Cardiac muscle cell (in vitro differentiated cells and primary cell): ENCODE data around the gene ARMC3. TPM values are rescaled to one million over a fixed set of nuclear protein-coding genes. Genes with fewer than 3 reads are reported as not detected.
"Not testable (repeated sequence)": the region's sequence is repeated elsewhere in the genome, so short reads cannot be mapped to it uniquely, and the experiment has no call there.

Experiments used
- DNase-seq, 2 donors: peaks; one replicate each; pipeline versions ENCODE4 v3.0.0 to v3.0.0-alpha.2; 2010 to 2017; ENCODE audit warnings: low read depth in 1 of 2, low spot score in 1 of 2
- H3K27ac ChIP-seq: fragments of 200-600 bp; sonication (generic); 2 replicates; pipeline ENCODE4 v1.5.1; 2016
- H3K27me3 ChIP-seq: fragments of 200-600 bp; sonication (generic); 2 replicates; pipeline ENCODE4 v1.6.0; 2016; ENCODE audit warnings: control low read depth
- H3K36me3 ChIP-seq: fragments of 200-600 bp; sonication (generic); 2 replicates; pipeline ENCODE4 v1.5.1; 2016; ENCODE audit warnings: control low read depth
- H3K4me1 ChIP-seq: fragments of 200-600 bp; sonication (generic); 2 replicates; pipeline ENCODE4 v1.8.1; 2017; ENCODE audit warnings: low read depth, mild to moderate bottlenecking, mixed run types
- H3K4me3 ChIP-seq: fragments of 200-600 bp; sonication (generic); 2 replicates; pipeline ENCODE4 v1.5.1; 2016; ENCODE audit warnings: mild to moderate bottlenecking
- H3K9me3 ChIP-seq: fragments of 200-600 bp; sonication (generic); 2 replicates; pipeline ENCODE4 v1.5.1; 2017; ENCODE audit warnings: low read depth, mild to moderate bottlenecking, control low read depth
- CTCF ChIP-seq: IDR thresholded peaks from 2 replicates; pipeline ENCODE4 v1.5.1; 2012; ENCODE audit warnings: low read depth, mild to moderate bottlenecking, low read length
- polyA plus RNA-seq: library from polyadenylated mRNA; unstranded; fragments of >200 nt; fragmentation: Nextera tagmentation; extraction: Ambion mirVana; gene quantifications from 2 replicates; pipeline ENCODE4 v1.2.1, GENCODE V29; 2016
- total RNA-seq: library from RNA; depleted of rRNA; stranded (reverse); fragments of >200 nt; gene quantifications from 2 replicates; pipeline ENCODE4 v1.2.3, GENCODE V29; 2016

The ARMC3 gene
- total and polyA plus RNA-seq, 2 experiments from 2014 or later = not detected

- no peak for TF ChIP-seq CTCF
- DNase-seq = no peak
- H3K9me3 ChIP-seq = no peaks in the 10 kb centered on the region
- H3K27me3 ChIP-seq = no peaks in the 10 kb centered on the region
- H3K4me3 ChIP-seq = no peak overlapping the region
- H3K27ac ChIP-seq = no peak overlapping the region
- no peaks in the 10 kb centered on the region for H3K36me3 ChIP-seq
- no peaks in the 10 kb centered on the region for H3K4me1 ChIP-seq
Observed at GRCh38 chr10:23070913-23071218, 143.0 kb downstream of the ARMC3 start.

GRCh38 chr10:23072593-23072992, 144.7 kb downstream of the ARMC3 start:
- not testable (repeated sequence) for H3K4me1 ChIP-seq, H3K27me3 ChIP-seq, DNase-seq, H3K27ac ChIP-seq, H3K4me3 ChIP-seq, H3K36me3 ChIP-seq, H3K9me3 ChIP-seq

- no peaks in the 10 kb centered on the region for H3K4me1 ChIP-seq
- no peaks in the 10 kb centered on the region for H3K9me3 ChIP-seq
- no peaks in the 10 kb centered on the region for H3K36me3 ChIP-seq
- no peak overlapping the region for H3K27ac ChIP-seq
- no peak for DNase-seq
- no peak for TF ChIP-seq CTCF
- H3K27me3 ChIP-seq = no peaks in the 10 kb centered on the region
- H3K4me3 ChIP-seq = no peak overlapping the region
Observed at GRCh38 chr10:23073527-23073926, 145.7 kb downstream of the ARMC3 start.

GRCh38 chr10:23075672-23076071, 147.8 kb downstream of the ARMC3 start:
- Histone ChIP-seq H3K36me3 (no peaks in the 10 kb centered on the region), H3K27me3 (no peaks in the 10 kb centered on the region), H3K4me3 (no peak overlapping the region), H3K9me3 (no peaks in the 10 kb centered on the region), H3K4me1 (no peaks in the 10 kb centered on the region), H3K27ac (no peak overlapping the region)
- no peak for TF ChIP-seq CTCF
- no peak for DNase-seq

- Histone ChIP-seq H3K27me3 (no peaks in the 10 kb centered on the region), H3K4me1 (no peaks in the 10 kb centered on the region), H3K27ac (no peak overlapping the region), H3K9me3 (no peaks in the 10 kb centered on the region), H3K36me3 (no peaks in the 10 kb centered on the region), H3K4me3 (no peak overlapping the region)
- no peak for TF ChIP-seq CTCF
- no peak for DNase-seq
Observed at GRCh38 chr10:23078114-23078513, 150.3 kb downstream of the ARMC3 start.

GRCh38 chr10:23079700-23080099, 151.8 kb downstream of the ARMC3 start:
- Histone ChIP-seq H3K27me3 (no peaks in the 10 kb centered on the region), H3K4me1 (no peaks in the 10 kb centered on the region), H3K4me3 (no peak overlapping the region), H3K9me3 (no peaks in the 10 kb centered on the region), H3K36me3 (no peaks in the 10 kb centered on the region), H3K27ac (no peak overlapping the region)
- TF ChIP-seq CTCF = no peak
- no peak for DNase-seq
